T-helper 2 cell treated with Interferon-gamma antibody and Interleukin-4, amounts not matched to agents 5 μg/mL and 100 μg/mL, for 36 hours (primary cell): ENCODE results near the gene C2.

ENCODE experiments used
- DNase-seq: peaks from one replicate; pipeline ENCODE4 v3.0.0; 2021; ENCODE audit warnings: low spot score
- H3K27ac Mint-ChIP-seq: one replicate; pipeline ENCODE4 v1.8.0; 2021; ENCODE audit warnings: mild to moderate bottlenecking, mixed read lengths
- H3K27me3 Mint-ChIP-seq: one replicate; pipeline ENCODE4 v1.8.0; 2021; ENCODE audit warnings: low read depth, mixed read lengths
- H3K36me3 Mint-ChIP-seq: one replicate; pipeline ENCODE4 v1.8.0; 2021; ENCODE audit warnings: low read depth, mixed read lengths
- H3K4me1 Mint-ChIP-seq: one replicate; pipeline ENCODE4 v1.8.0; 2021; ENCODE audit warnings: low read depth, mixed read lengths
- H3K4me3 Mint-ChIP-seq: one replicate; pipeline ENCODE4 v1.8.0; 2022; ENCODE audit warnings: mild to moderate bottlenecking, moderate library complexity, mixed read lengths
- H3K9me3 Mint-ChIP-seq: one replicate; pipeline ENCODE4 v1.8.0; 2021; ENCODE audit warnings: mixed read lengths

C2 gene

GRCh38 chr6:31927242-31927862 is at the start of gene C2:
TSS of gene C2 (plus strand) at chr6:31927717. CDS start at chr6:31927753, 36 bp downstream.
- Mint-ChIP-seq H3K36me3 (no peaks in the 10 kb centered on the region), H3K27me3 (no peaks in the 10 kb centered on the region), H3K4me3 (no peak within 1 kb of the TSS), H3K4me1 (peaks cover 2% of the 10 kb centered on the region), H3K9me3 (no peaks in the 10 kb centered on the region), H3K27ac (no peak within 1 kb of the TSS)
- no peak for DNase-seq

DNA sequence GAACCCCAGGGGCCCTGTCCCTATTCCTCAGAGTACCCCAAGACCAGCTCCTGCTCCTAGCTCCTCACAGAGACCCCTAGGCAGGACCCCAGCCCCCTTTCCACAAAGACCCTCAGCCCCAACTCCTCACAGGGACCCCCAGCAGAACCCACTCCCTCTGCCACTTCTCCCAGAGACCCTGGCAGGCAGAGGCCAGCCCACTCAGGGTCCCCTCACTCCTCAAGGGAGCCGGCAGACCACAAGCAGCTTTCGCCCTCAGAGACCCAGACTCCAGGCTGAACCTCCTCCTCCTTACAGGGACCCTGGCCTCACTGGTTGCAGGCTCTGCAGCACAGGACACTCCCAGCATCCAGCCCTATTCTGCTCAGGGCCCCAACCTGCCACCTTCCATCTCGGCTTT is 49.3 kb upstream of the C2 start:
- no peak overlapping the region for H3K27ac Mint-ChIP-seq
- no peak overlapping the region for H3K4me3 Mint-ChIP-seq
- H3K9me3 Mint-ChIP-seq: no peaks in the 10 kb centered on the region
- DNase-seq: no peak
- H3K36me3 Mint-ChIP-seq: peaks cover 22% of the 10 kb centered on the region
- no peaks in the 10 kb centered on the region for H3K27me3 Mint-ChIP-seq
- peaks cover 1% of the 10 kb centered on the region for H3K4me1 Mint-ChIP-seq

DNA sequence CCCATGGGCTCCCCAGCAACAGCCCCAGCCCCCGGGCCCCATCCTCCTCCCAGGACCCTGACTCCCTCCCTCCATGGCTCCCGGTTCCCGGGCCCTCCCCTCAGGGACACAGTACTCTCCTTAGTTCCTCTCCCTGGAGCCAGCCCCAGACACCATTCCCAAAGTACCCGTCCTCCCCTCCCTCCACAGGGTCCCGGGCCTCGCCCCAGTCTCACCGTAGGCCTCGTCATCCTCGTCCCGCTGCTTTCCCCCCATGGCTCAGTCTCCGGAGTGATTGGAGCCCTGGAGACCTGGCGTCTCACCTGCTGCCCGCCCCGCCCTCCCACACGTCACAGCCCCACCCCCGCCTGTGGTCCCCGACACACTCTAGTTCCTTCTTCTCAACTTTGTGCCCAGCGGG is 48.8 kb upstream of the C2 start, which contains the start of gene SLC44A4:
TSS of gene SLC44A4 (minus strand) at position 272 of the 400 bp plus-strand sequence. CDS start at position 255, 17 bp downstream.
- Mint-ChIP-seq H3K36me3 (peaks cover 24% of the 10 kb centered on the region), H3K9me3 (no peaks in the 10 kb centered on the region), H3K27me3 (no peaks in the 10 kb centered on the region), H3K4me1 (peaks cover 1% of the 10 kb centered on the region), H3K27ac (no peak within 1 kb of the TSS), H3K4me3 (no peak within 1 kb of the TSS)
- no peak for DNase-seq

DNA sequence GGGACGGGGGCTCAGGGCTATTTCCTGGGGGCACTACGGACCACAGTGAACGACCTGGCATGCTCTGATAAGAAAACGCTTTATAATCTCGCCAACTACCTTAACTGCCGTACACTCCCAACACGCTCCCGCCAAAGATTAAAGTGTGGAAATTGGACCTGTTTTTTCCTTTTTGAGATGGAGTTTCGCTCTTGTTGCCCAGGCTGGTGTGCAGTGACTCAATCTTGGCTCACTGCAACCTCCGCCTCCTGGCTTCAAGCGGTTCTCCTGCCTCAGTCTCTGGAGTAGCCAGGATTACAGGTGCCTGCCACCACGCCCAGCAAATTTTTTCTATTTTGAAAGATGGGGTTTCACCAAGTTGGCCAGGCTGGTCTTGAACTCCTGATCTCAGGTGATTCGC is 48.4 kb upstream of the C2 start:
- H3K4me3 Mint-ChIP-seq: no peak overlapping the region
- DNase-seq: no peak
- no peaks in the 10 kb centered on the region for H3K9me3 Mint-ChIP-seq
- H3K27me3 Mint-ChIP-seq: no peaks in the 10 kb centered on the region
- peaks cover 29% of the 10 kb centered on the region for H3K36me3 Mint-ChIP-seq
- H3K27ac Mint-ChIP-seq: no peak overlapping the region
- H3K4me1 Mint-ChIP-seq: peaks cover 1% of the 10 kb centered on the region

DNA sequence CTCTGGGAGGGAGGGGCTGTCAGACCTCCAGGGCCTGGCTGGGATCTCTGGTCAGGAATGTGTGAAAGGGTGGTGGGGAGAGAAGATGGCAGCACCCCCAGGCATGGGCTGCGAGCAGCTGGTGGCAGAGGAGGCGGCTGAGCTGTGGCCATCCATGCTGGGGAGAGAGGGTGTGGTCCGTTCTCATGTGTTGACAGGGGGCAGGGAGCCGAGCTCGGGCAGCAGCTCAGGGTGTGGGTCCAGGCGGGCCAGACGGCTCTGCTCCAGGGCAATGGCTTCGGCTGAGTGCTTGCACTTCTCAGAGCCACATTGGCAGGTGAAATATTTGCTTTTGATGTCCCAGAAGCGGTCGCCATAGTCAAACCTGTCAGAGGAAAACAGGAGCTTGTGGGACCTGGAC is 47.6 kb upstream of the C2 start:
- Mint-ChIP-seq H3K36me3 (peaks cover 30% of the 10 kb centered on the region), H3K27ac (no peak overlapping the region)

DNA sequence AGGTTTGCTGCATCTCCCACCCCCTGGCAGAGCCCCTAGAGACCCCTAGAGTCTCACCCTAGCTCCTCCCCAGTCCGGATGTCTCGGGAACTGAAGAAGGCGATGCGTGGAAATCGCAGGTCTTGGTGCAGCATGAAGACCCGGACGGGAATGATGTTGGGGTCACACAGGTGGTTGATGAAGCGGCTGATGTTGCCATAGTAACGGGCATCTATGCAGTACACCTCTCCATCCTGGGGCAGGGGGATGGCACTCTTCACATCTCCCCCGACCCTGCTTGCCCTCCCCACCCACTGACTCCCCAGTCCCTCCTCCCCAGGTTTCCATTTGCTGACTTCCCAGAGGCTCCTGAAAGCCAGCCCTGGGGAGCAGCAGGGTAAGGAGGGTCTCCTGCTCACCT is 46.9 kb upstream of the C2 start:
- Mint-ChIP-seq H3K4me1 (peaks cover 1% of the 10 kb centered on the region), H3K36me3 (peaks cover 33% of the 10 kb centered on the region), H3K27me3 (no peaks in the 10 kb centered on the region), H3K27ac (no peak overlapping the region), H3K4me3 (no peak overlapping the region), H3K9me3 (no peaks in the 10 kb centered on the region)
- no peak for DNase-seq

More for the DNA sequence above, 47.6 kb upstream of the C2 start:
- Mint-ChIP-seq H3K9me3 (no peaks in the 10 kb centered on the region), H3K4me3 (no peak overlapping the region), H3K27me3 (no peaks in the 10 kb centered on the region), H3K4me1 (peaks cover 1% of the 10 kb centered on the region)
- no peak for DNase-seq

GRCh38 chr6:31881136-31881859 is 46.2 kb upstream of the C2 start:
- Mint-ChIP-seq H3K36me3 (peaks cover 39% of the 10 kb centered on the region), H3K27me3 (no peaks in the 10 kb centered on the region), H3K27ac (no peak overlapping the region), H3K4me1 (peaks cover 1% of the 10 kb centered on the region), H3K4me3 (no peak overlapping the region), H3K9me3 (no peaks in the 10 kb centered on the region)
- DNase-seq: no peak

- H3K4me3 Mint-ChIP-seq: no peak overlapping the region
- no peak overlapping the region for H3K27ac Mint-ChIP-seq
- no peaks in the 10 kb centered on the region for H3K27me3 Mint-ChIP-seq
- peaks cover 44% of the 10 kb centered on the region for H3K36me3 Mint-ChIP-seq
- H3K9me3 Mint-ChIP-seq: no peaks in the 10 kb centered on the region
- DNase-seq: no peak
- H3K4me1 Mint-ChIP-seq: peaks cover 1% of the 10 kb centered on the region
These were observed 45.2 kb upstream of the C2 start for GRCh38 chr6:31882344-31882743.

DNA sequence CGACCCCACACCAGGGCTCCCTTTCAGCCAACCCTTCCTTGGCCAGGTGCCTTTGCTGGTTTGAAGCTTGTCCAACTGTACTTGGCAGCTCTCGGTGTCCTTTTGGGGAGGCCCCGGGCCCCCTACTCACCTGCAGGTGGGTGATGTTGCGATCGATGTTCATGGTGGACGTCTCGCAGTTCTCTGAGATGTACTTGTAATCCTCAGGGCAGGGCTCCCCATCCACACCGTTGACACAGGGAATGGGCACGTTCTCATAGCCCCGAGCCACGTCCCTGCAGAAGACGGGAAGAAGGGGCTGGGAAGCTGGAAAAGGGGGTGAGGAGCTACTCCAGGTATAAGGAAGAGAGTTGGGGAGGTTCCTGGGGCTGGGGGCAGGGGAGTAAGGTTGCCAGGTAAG is 43.8 kb upstream of the C2 start:
- no peak overlapping the region for H3K27ac Mint-ChIP-seq
- no peak overlapping the region for H3K4me3 Mint-ChIP-seq
- DNase-seq: no peak
- peaks cover 1% of the 10 kb centered on the region for H3K4me1 Mint-ChIP-seq
- no peaks in the 10 kb centered on the region for H3K27me3 Mint-ChIP-seq
- H3K9me3 Mint-ChIP-seq: no peaks in the 10 kb centered on the region
- peaks cover 47% of the 10 kb centered on the region for H3K36me3 Mint-ChIP-seq

DNA sequence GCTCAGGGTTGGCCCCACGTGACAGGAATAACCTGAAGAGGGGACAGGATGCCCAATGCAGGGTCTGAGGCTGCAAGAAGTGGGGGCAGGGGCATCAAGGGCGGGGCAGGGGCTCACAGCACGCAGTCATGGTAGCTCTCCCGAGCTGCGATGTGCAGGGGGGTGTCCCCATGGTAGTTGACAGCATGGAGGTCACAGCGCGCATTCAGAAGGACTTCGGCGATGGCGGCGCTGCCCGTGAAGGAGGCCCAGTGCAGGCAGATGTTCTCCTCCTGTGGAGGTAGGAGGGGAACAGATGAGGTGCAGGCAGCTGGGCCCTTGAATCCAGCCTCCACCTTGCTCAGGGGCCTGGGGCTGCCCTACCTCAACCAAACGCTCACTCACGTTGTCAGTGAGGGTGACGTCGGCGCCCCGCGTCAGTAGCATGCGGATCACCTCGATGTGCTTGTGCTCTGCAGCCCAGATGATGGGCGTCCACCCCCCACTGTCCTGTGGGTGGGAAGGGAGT is 42.9 kb upstream of the C2 start:
- no peak for DNase-seq
- Mint-ChIP-seq H3K27ac (no peak overlapping the region), H3K4me1 (peaks cover 1% of the 10 kb centered on the region), H3K36me3 (peaks cover 48% of the 10 kb centered on the region), H3K4me3 (no peak overlapping the region), H3K27me3 (no peaks in the 10 kb centered on the region), H3K9me3 (no peaks in the 10 kb centered on the region)

GRCh38 chr6:31886541-31886991 is 41.0 kb upstream of the C2 start:
- DNase-seq: no peak
- Mint-ChIP-seq H3K27me3 (no peaks in the 10 kb centered on the region), H3K36me3 (peaks cover 46% of the 10 kb centered on the region), H3K27ac (no peak overlapping the region), H3K4me3 (no peak overlapping the region), H3K4me1 (peaks cover 1% of the 10 kb centered on the region), H3K9me3 (no peaks in the 10 kb centered on the region)

DNA sequence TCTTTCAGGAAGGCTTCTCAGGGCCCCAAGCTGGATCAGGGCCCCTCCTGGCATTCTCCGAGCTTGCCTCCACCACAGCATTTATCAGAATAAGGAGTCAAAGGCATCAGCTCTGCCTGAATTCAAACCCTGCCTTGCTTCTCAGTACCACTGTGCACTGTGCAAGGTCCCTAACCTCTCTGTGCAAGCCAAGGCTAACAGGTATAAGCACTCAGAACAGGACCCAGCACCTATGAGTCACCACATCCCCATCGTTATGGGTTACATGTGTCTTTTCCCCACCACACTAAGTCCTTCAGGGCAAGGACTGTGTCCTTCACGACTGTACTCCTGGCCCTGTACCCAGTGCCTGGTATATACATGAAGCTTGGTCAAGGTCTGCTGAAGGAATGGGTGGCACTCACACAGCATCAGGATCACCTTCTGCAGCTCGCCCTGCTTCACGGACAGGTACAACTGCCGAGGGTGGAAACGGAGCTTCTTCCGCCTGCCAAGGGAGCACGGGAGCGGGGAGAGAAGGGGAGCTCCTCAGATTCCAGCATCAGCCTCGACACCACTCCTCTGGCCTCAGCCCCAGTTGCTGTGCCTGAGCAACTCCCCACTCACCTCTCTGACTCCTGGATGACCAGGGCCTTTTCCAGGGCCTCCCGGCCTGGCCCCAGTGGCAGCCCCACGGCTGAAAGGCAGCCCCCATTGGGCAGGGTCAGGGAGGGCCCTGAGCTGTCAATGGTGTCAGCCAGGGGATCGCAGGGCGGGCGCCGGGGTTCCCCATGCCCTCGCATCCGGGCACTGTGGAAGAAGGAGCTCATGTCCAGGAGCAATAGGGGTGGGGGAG is 40.1 kb upstream of the C2 start:
- H3K27me3 Mint-ChIP-seq: no peaks in the 10 kb centered on the region
- H3K4me3 Mint-ChIP-seq: no peak overlapping the region

GRCh38 chr6:31888276-31889258 is 39.0 kb upstream of the C2 start:
- DNase-seq: no peak
- Mint-ChIP-seq H3K27ac (no peak overlapping the region), H3K9me3 (no peaks in the 10 kb centered on the region), H3K27me3 (no peaks in the 10 kb centered on the region), H3K4me1 (peaks cover 1% of the 10 kb centered on the region), H3K4me3 (no peak overlapping the region), H3K36me3 (peaks cover 56% of the 10 kb centered on the region)

More for the DNA sequence above, 40.1 kb upstream of the C2 start:
- Mint-ChIP-seq H3K36me3 (peaks cover 49% of the 10 kb centered on the region), H3K9me3 (no peaks in the 10 kb centered on the region), H3K4me1 (peaks cover 1% of the 10 kb centered on the region), H3K27ac (no peak overlapping the region)
- DNase-seq: no peak
